WI38 (cell line): ENCODE measurements around the gene GNGT2.

ENCODE experiments used
- H3K4me3 ChIP-seq: 2 replicates; pipeline ENCODE4 v1.5.1; 2011; ENCODE audit warnings: low read depth, mild to moderate bottlenecking, control low read depth, low read length
- CTCF ChIP-seq: IDR thresholded peaks from 2 replicates; pipeline ENCODE4 v1.5.1; 2012; ENCODE audit warnings: low read depth, mild to moderate bottlenecking, control low read depth, low read length

Gene GNGT2

GRCh38 chr17:49216482-49216881 is 6.1 kb upstream of the GNGT2 start:
- H3K4me3 ChIP-seq: no peak overlapping the region
- TF ChIP-seq CTCF: no peak

GRCh38 chr17:49214676-49215360 is 4.4 kb upstream of the GNGT2 start:
- no peak for TF ChIP-seq CTCF

GRCh38 chr17:49213847-49214246 is 3.5 kb upstream of the GNGT2 start:
- no peak for TF ChIP-seq CTCF
- H3K4me3 ChIP-seq: no peak overlapping the region

More at GRCh38 chr17:49214676-49215360, 4.4 kb upstream of the GNGT2 start:
- H3K4me3 ChIP-seq: no peak overlapping the region

GRCh38 chr17:49213399-49213798 is 3.0 kb upstream of the GNGT2 start:
- TF ChIP-seq CTCF: no peak

GRCh38 chr17:49209061-49209571 is 1.3 kb downstream of the GNGT2 start:
- TF ChIP-seq CTCF: no peak
- no peak overlapping the region for H3K4me3 ChIP-seq

More at GRCh38 chr17:49213399-49213798, 3.0 kb upstream of the GNGT2 start:
- H3K4me3 ChIP-seq: no peak overlapping the region

GRCh38 chr17:49204516-49204915 is 5.9 kb downstream of the GNGT2 start:
- no peak for TF ChIP-seq CTCF
- H3K4me3 ChIP-seq: no peak overlapping the region

GRCh38 chr17:49203796-49204195 is 6.6 kb downstream of the GNGT2 start:
- no peak for TF ChIP-seq CTCF

More at GRCh38 chr17:49203796-49204195, 6.6 kb downstream of the GNGT2 start:
- H3K4me3 ChIP-seq: no peak overlapping the region
